HG03571 (cell line): ENCODE data around the gene TPI1.

Experiments used
- ATAC-seq: cut with Tn5 transposase; IDR thresholded peaks from one replicate; pipeline ENCODE4 v1.9.1; 2021; ENCODE audit not compliant: unreplicated experiment

Gene TPI1

GRCh38 chr12:6828781-6829535 is 38.4 kb upstream of the TPI1 start:
- ATAC-seq = no peak

GRCh38 chr12:6829536-6830220 is 37.7 kb upstream of the TPI1 start:
- no peak for ATAC-seq

GRCh38 chr12:6830286-6830890 is 36.9 kb upstream of the TPI1 start:
- no peak for ATAC-seq

- ATAC-seq = no peak
These were observed 36.3 kb upstream of the TPI1 start for GRCh38 chr12:6830999-6831398.

- ATAC-seq = no peak
These were observed 35.8 kb upstream of the TPI1 start for GRCh38 chr12:6831450-6831995.

GRCh38 chr12:6832125-6832524 is 35.2 kb upstream of the TPI1 start:
- ATAC-seq = no peak

GRCh38 chr12:6833189-6833890 is 34.0 kb upstream of the TPI1 start:
- ATAC-seq = no peak

GRCh38 chr12:6834254-6834653 is 33.1 kb upstream of the TPI1 start:
- ATAC-seq = no peak

GRCh38 chr12:6834873-6835272 is 32.5 kb upstream of the TPI1 start:
- ATAC-seq = no peak

- ATAC-seq = no peak
These were observed 30.5 kb upstream of the TPI1 start for GRCh38 chr12:6836851-6837250.

- no peak for ATAC-seq
These were observed 29.8 kb upstream of the TPI1 start for GRCh38 chr12:6837370-6838060.

GRCh38 chr12:6838854-6839253 is 28.5 kb upstream of the TPI1 start:
- ATAC-seq = no peak

GRCh38 chr12:6839482-6840201 is 27.7 kb upstream of the TPI1 start:
- peak; percentile 70 for ATAC-seq

- no peak for ATAC-seq
These were observed 27.0 kb upstream of the TPI1 start for GRCh38 chr12:6840330-6840729.

- ATAC-seq = no peak
These were observed 26.4 kb upstream of the TPI1 start, which contains the start of gene GNB3 for GRCh38 chr12:6840761-6841515. GNB3 (plus strand) TSS chr12:6840925; CDS start chr12:6841288, 363 bp downstream.

GRCh38 chr12:6842075-6842474 is 25.3 kb upstream of the TPI1 start:
- no peak for ATAC-seq

- ATAC-seq = no peak
These were observed 24.0 kb upstream of the TPI1 start for GRCh38 chr12:6843118-6843902.

- no peak for ATAC-seq
These were observed 21.9 kb upstream of the TPI1 start for GRCh38 chr12:6845395-6845794.
